HepG2 (cell line): ENCODE measurements around the gene SMC6. TPM values are rescaled to one million over a fixed set of nuclear protein-coding genes. Genes with fewer than 3 reads are reported as not detected.

Source experiments
- ATF5 ChIP-seq: sonication (generic); formaldehyde crosslinking; IDR thresholded peaks from 2 replicates; pipeline ENCODE4 v1.4.0; 2020; ENCODE audit warnings: mild to moderate bottlenecking, low read depth, missing genetic modification reagents
- BCL6 ChIP-seq: IDR thresholded peaks from 2 replicates; pipeline ENCODE4 v1.6.1; 2016; ENCODE audit warnings: missing genetic modification reagents, missing compliant biosample characterization
- CENPBD1 ChIP-seq: sonication (generic); formaldehyde crosslinking; IDR thresholded peaks from 2 replicates; pipeline ENCODE4 v1.8.0; 2022; ENCODE audit warnings: missing genetic modification reagents, low read depth, mild to moderate bottlenecking, borderline replicate concordance
- HES4 ChIP-seq: sonication (generic); formaldehyde crosslinking; IDR thresholded peaks from 2 replicates; pipeline ENCODE4 v1.9.0; 2021; ENCODE audit warnings: mild to moderate bottlenecking, missing genetic modification reagents, borderline replicate concordance
- HMGA1 ChIP-seq: sonication (generic); formaldehyde crosslinking; conservative IDR thresholded peaks from 2 replicates; pipeline ENCODE4 v1.4.0; 2020; ENCODE audit warnings: missing genetic modification reagents
- KDM2A ChIP-seq: sonication (generic); formaldehyde crosslinking; IDR thresholded peaks from 2 replicates; pipeline ENCODE4 v1.4.0; 2020; ENCODE audit warnings: low read depth, missing genetic modification reagents, borderline replicate concordance
- LCORL ChIP-seq, 2 experiments: fragments of 450-650 bp in 1 of 2; sonication (generic) in 1 of 2; formaldehyde crosslinking in 1 of 2; IDR thresholded peaks; 2 replicates each; pipeline versions ENCODE4 v1.5.0 to v1.6.1; 2017 to 2020; ENCODE audit warnings: antibody characterized with exemption in 1 of 2, missing genetic modification reagents in 1 of 2
- MAF1 ChIP-seq: sonication (generic); formaldehyde crosslinking; IDR thresholded peaks from 2 replicates; pipeline ENCODE4 v1.5.0; 2020; ENCODE audit warnings: missing genetic modification reagents, borderline replicate concordance
- MBNL3 ChIP-seq: fragments of 250-450 bp; sonication (Bioruptor Pico); conservative IDR thresholded peaks from 2 replicates; pipeline ENCODE4 v1.8.0; 2022; ENCODE audit warnings: mild to moderate bottlenecking, inconsistent platforms
- RERE ChIP-seq: IDR thresholded peaks from 2 replicates; pipeline ENCODE4 v1.6.1; 2016; ENCODE audit warnings: low read depth, missing genetic modification reagents, missing compliant biosample characterization
- RNF2 ChIP-seq: fragments of 450-650 bp; conservative IDR thresholded peaks from 2 replicates; pipeline ENCODE4 v1.6.1; 2016; ENCODE audit warnings: low read depth
- SETDB1 ChIP-seq: sonication (generic); formaldehyde crosslinking; IDR thresholded peaks from 2 replicates; pipeline ENCODE4 v1.5.1; 2020; ENCODE audit warnings: missing genetic modification reagents, mild to moderate bottlenecking, borderline replicate concordance
- ZNF569 ChIP-seq: sonication (generic); formaldehyde crosslinking; IDR thresholded peaks from 2 replicates; pipeline ENCODE4 v1.5.0; 2020; ENCODE audit warnings: mild to moderate bottlenecking, missing genetic modification reagents, moderate library complexity, borderline replicate concordance
- ZNF652 ChIP-seq: IDR thresholded peaks from 2 replicates; pipeline ENCODE4 v1.6.1; 2016; ENCODE audit warnings: low read depth, borderline replicate concordance
- polyA plus RNA-seq, 8 experiments: library from polyadenylated mRNA; depleted of rRNA in 3 of 8; stranded (reverse) in 7 of 8; unstranded in 1 of 8; fragments of >200 nt; fragmentation: Illumina TruSeq in 4 of 8; extraction: Trizol in 4 of 8; gene quantifications; 2 replicates each; pipeline versions ENCODE4 v1.2.1 to v1.2.3, GENCODE V29; 2011 to 2016; ENCODE audit warnings: low read depth in 4 of 8, missing spikeins in 1 of 8, mixed read lengths in 1 of 8; ENCODE audit not compliant: insufficient read depth in 1 of 8
- total RNA-seq, 5 experiments: library from RNA; depleted of rRNA; stranded (reverse); fragments of >200 nt; fragmentation: Illumina TruSeq; extraction: Trizol; gene quantifications; 2 replicates each; pipeline ENCODE4 v1.2.3, GENCODE V29; 2016; ENCODE audit warnings: low read depth in 1 of 5

SMC6 gene
- total and polyA plus RNA-seq, 2 of the 13 experiments (the other 11 are each of a cell fraction or from before 2014, with no cell fraction given): 18.9 to 55.3 TPM

GRCh38 chr2:17752892-17753802, 463 bp downstream of the SMC6 start (continued):
- 0 out of 2 replicates have a peak, but pooled peaks have one; percentile 9 for TF ChIP-seq RERE
- TF ChIP-seq SETDB1: no peak
- no peak for TF ChIP-seq CENPBD1
- no peak for TF ChIP-seq HMGA1
- peak; percentile 80 for TF ChIP-seq KDM2A (CRISPR knock-in tag)
- TF ChIP-seq ZNF569 (CRISPR knock-in tag): peak; percentile 63; the same call in 1 of the 2 replicates
- no peak for TF ChIP-seq MBNL3 (CRISPR knock-in tag)
- 0 out of 2 replicates have a peak, but pooled peaks have one; percentile 35 for TF ChIP-seq BCL6 (CRISPR knock-in tag)
- TF ChIP-seq LCORL (IDR thresholded peaks at IDR 0.05): no peak
- peak; percentile 59 for TF ChIP-seq LCORL (CRISPR knock-in tag; IDR thresholded peaks at IDR 0.05)
- TF ChIP-seq MAF1 (CRISPR knock-in tag): 0 out of 2 replicates have a peak, but pooled peaks have one; percentile 33
- TF ChIP-seq ZNF652 (CRISPR knock-in tag): no peak
- TF ChIP-seq HES4 (CRISPR knock-in tag): peak; percentile 68
- peak; percentile 58; the same call in 1 of the 2 replicates for TF ChIP-seq RNF2
- no peak for TF ChIP-seq ATF5 (CRISPR knock-in tag)
